HG02759 (cell line): ENCODE measurements around the gene OR2J1.
"Not testable (repeated sequence)": the region's sequence is repeated elsewhere in the genome, so short reads cannot be mapped to it uniquely, and the experiment has no call there.

Experiments
- ATAC-seq: cut with Tn5 transposase; IDR thresholded peaks from one replicate; pipeline ENCODE4 v1.9.1; 2021; ENCODE audit warnings: mild to moderate bottlenecking, moderate library complexity; ENCODE audit not compliant: unreplicated experiment

Gene OR2J1

DNA sequence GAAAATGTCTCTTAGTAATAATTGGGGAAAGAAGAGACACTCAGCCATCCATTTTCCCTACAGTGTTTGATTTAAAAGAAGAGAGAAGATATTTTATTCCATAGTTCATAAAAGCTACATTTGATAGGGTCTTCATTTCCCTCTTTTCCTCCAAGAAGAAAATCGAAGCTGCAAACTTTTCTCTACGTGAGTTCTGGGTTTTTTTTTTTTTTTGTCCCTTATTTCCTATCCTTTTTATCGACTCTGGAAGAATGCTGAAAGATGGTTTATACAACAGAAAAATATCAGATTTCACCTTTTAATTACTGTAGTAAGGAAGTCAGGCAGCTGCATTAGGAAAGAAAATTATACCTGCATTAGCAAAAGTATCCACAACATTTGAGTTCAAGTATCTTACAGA is at the start of gene OR2J1:
TSS of gene OR2J1 (plus strand) at position 301 of the 400 bp plus-strand sequence. CDS start 1,453 bp downstream, outside the sequence.
- ATAC-seq = no peak

DNA sequence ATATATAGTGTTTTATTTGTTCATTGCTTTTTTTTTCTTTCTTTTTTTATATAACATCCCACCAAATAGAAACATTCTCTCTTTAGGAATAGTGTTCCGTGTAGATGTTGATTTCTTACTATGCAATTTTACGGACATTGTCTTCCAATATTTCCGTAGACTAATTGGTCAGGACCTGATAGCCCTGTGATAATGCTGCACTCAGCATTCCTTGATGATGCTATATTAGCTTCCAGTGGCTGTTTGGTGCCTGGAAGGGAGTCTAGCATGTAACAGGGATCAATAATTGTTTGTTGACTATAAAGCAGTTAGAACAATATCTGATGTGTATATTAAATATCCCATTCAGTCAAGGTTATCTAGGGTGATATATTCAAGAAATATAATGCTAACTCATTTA is 47.6 kb upstream of the OR2J1 start:
- no peak for ATAC-seq

GRCh38 chr6:29071831-29072723 is 27.2 kb upstream of the OR2J1 start:
- no peak for ATAC-seq

DNA sequence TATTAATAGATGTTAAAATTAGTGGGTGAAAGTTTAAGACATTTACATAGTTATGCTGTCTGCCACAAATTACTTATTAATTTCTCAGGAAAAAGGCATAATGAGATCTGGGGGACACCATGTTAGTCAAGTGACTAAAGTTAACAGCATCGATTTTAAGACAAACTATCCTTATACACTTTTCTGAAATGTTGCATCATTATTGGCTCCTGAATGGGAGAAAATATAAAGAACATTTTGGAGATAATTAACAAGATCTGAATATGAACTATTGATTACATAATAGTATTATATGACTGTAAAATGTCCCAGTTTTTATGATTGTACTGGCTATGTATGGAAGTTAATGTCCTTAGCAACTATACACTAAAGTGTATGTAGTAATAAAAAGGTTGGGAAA is 20.1 kb upstream of the OR2J1 start:
- ATAC-seq = no peak

- ATAC-seq = no peak
These were observed 18.0 kb upstream of the OR2J1 start for GRCh38 chr6:29081312-29081711.

- ATAC-seq = no peak
These were observed 16.8 kb upstream of the OR2J1 start for GRCh38 chr6:29082457-29082856.

DNA sequence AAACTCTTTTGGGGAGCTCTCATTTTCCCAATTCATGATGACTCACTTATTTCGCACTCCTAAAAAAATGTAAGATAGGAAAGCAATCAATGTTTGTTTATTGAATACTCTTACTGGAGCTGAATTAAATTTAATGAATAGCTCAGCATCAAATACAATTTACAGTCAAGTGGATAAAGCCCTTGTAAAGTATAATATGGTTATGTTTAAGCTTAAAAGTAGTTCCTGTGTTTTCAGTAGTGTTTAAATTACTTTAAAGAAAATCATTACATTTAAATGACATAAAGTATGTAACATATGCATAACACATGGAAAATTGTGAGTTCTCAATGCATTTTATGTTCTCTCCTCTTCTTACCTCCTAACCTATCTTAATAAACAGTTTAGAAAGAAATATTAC is 12.1 kb upstream of the OR2J1 start, which contains the start of gene OR2B3:
TSS of gene OR2B3 (minus strand) at position 101 of the 400 bp plus-strand sequence. CDS start at position 36, 65 bp downstream.
- no peak for ATAC-seq

DNA sequence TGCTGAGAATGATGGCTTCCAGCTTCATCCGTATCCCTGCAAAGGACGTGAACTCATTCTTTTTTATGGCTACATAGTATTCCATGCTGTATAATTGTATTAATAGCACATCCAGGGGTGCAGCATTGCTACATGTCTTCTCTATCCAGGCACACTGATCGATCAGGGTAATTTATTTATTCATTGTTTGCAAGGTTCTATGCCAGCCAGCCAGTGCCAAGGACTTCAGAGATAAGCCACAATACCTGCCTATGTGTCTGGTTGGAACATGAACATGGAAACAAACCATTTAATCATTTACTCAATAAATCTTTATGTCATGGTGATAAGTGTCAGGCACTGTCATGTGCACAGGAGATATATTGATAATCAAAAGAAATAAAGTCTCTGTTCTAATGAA is 6.3 kb upstream of the OR2J1 start:
- no peak for ATAC-seq

GRCh38 chr6:29097803-29098202 is 1.5 kb upstream of the OR2J1 start:
- no peak for ATAC-seq

- no peak for ATAC-seq
These were observed 8.5 kb downstream of the OR2J1 start, which contains the start of gene OR2J3 for GRCh38 chr6:29107758-29108157. OR2J3 (plus strand) TSS chr6:29108058; CDS start chr6:29111891, 3,833 bp downstream.

GRCh38 chr6:29112135-29112534 is 12.8 kb downstream of the OR2J1 start:
- no peak for ATAC-seq

GRCh38 chr6:29114964-29115363 is 15.7 kb downstream of the OR2J1 start:
- ATAC-seq = not testable (repeated sequence)

GRCh38 chr6:29129326-29130012 is 30.2 kb downstream of the OR2J1 start:
- ATAC-seq = no peak

DNA sequence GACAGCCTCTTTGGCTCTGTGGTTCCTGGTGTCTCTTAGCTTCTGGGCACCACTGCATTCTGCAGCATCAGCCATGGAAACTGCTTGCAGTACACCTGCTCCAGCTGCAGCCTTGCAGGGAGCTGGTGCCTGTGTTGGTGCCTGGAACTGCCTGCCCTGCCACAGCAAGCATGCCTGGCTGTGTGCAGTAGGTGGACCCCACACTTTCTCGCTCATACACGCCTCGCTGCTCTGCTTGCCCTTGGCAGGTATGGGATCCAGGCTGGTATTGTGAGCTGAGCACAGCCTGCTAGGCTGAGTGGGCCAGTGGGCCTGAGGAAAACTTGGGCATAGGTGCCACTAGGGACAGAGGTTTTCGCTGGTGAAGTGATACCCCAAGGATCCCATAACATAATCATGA is 31.4 kb downstream of the OR2J1 start:
- no peak for ATAC-seq

- ATAC-seq = no peak
These were observed 32.4 kb downstream of the OR2J1 start for GRCh38 chr6:29131691-29132090.

GRCh38 chr6:29137724-29138123 is 38.4 kb downstream of the OR2J1 start:
- ATAC-seq = no peak

DNA sequence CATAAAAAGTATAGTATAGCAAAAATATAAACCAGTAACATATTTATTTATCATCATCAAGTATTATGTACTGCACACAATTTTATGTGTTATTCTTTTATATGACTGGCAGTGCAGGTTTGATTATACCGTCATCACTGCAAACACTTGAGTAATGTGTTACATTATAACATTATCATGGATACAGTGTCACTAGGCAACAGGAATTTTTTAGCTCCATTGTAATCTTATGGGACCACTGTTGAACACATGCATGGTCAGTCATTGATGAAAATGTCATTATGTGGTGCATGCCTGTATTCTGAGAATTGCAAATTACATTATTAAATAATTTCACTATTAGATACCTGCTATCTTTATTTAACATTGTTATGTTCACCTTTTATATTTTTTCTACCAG is 42.3 kb downstream of the OR2J1 start:
- ATAC-seq = no peak

DNA sequence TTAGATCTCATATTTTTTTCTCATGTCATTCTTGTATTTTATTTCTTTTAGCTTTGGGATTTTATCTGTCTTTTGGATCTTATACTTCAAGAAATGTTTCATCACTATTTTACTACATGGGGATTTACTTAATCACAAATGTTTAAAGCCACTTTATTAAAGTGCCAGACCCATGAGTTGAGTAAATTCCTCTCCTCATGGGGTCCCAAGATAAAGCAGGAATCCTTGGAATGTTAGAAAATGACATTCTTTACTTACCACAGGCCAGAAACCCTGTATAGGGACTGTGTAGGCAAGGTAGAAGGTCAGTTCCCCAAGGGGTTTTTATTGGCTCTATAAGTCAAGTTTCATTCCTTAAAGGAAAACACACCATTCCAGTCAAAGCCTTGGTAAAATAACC is 43.0 kb downstream of the OR2J1 start:
- no peak for ATAC-seq

DNA sequence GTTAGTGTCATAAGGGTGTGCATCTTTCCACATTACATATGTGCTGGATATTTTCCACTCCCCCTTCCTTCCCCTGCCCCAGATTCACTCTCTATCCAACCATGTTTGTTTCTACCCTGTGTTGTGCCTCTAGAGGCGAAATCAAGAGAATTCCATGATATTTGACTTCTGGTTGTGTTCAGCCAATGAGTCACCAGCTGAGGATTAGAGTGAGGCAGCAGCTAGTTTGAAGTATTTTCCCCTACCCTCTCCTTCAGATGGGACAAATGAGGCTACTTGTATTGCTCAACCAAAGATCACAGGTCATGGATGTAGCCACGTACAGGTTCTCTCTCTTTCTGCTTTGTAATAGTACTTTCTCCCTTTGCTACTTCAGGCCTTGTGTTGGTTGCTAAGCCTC is 46.9 kb downstream of the OR2J1 start:
- no peak for ATAC-seq

GRCh38 chr6:29147074-29147473 is 47.8 kb downstream of the OR2J1 start:
- ATAC-seq = no peak

DNA sequence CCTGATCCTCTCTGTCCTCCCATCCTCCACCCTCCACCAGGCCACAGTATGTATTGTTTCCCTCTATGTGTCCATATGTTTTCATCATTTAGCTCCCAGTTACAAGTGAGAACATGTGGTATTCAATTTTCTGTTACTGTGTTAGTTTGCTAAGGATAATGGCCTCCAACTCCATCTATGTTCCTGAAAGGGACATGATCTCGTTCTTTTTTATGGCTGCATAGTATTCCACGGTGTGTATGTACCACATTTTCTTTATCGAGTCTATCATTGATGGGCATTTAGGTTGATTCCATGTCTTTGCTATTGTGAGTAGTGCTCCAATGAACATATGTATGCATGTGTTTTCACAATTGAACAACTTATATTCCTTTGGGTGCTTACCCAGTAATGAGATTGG is 50.2 kb downstream of the OR2J1 start:
- ATAC-seq = not testable (repeated sequence)
